Measurements from ENCODE around the gene EQTN.
A peak's percentile ranks its signal among the peaks of the same experiment; 100 is the strongest.

The EQTN gene

DNA sequence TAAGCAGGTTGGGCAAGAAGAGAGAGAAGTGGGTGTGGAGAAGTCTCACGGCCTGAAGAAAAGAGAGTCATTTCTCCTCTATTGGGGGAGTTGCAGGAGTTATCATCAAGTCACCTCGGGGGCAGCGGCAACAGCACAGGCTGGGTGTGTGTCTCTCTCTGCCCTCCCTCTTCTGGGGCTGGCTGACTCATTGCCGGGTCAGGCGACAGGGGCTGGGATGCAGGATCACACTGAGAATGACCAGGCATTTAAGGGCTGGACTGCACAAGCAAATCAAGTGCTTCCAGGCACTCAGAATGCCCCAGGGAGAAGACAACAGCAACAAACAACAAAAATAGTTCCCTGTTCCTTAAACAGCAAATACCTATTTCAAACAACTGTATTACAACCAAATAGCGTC, 6.3 kb upstream of the EQTN start:
- no peak overlapping the region for H3K14ac ChIP-seq (ENCODE audit: low read length)
- no peak overlapping the region for H2AFZ ChIP-seq (ENCODE audit: insufficient read depth, low read length, poor library complexity)
- peak overlapping the region; percentile 56 for H3K4me2 ChIP-seq (ENCODE audit: low read length)
- H2BK12ac ChIP-seq (ENCODE audit: low read length), result no peak overlapping the region
- H3K36me3 ChIP-seq (ENCODE audit: control insufficient read depth in 1 of 2, insufficient read depth in 2 of 2, low read length in 2 of 2), result no peaks in the 10 kb centered on the region
- no peak overlapping the region for H3K4ac ChIP-seq (ENCODE audit: low read depth, low read length)
- no CpG with 5 or more reads among the region's 6 CpGs for WGBS (ENCODE audit: extremely low coverage, insufficient coverage, insufficient read length)
- H3K23ac ChIP-seq (ENCODE audit: low read length), result no peak overlapping the region
- H4K91ac ChIP-seq (ENCODE audit: low read depth, low read length), result no peak overlapping the region
- H3K27ac ChIP-seq (ENCODE audit: low read depth, low read length), result peak overlapping the region; percentile 69
- DNase-seq, result peak; percentile 86 to 88
- no peak overlapping the region for H2AK5ac ChIP-seq (ENCODE audit: low read length)
- no peaks in the 10 kb centered on the region for H3K9me3 ChIP-seq (ENCODE audit: insufficient read depth, low read depth, low read length)
- no peak overlapping the region for H3K18ac ChIP-seq (ENCODE audit: low read length)
- H4K12ac ChIP-seq (ENCODE audit: low read depth, low read length), result no peak overlapping the region
- no peak overlapping the region for H4K8ac ChIP-seq (ENCODE audit: low read depth, low read length)
- H2BK120ac ChIP-seq (ENCODE audit: insufficient read depth, low read length, poor library complexity), result no peak overlapping the region
- no peak overlapping the region for H3K4me3 ChIP-seq (ENCODE audit: low read depth, low read length)
- H3K9ac ChIP-seq (ENCODE audit: low read length), result no peak overlapping the region
- H2BK5ac ChIP-seq (ENCODE audit: low read depth, low read length, poor library complexity), result peak overlapping the region; percentile 22
- H3K79me1 ChIP-seq (ENCODE audit: low read length), result peaks cover 2% of the 10 kb centered on the region
- H3K79me2 ChIP-seq (ENCODE audit: control insufficient read depth, insufficient read depth, low read length, poor library complexity), result no peaks in the 10 kb centered on the region
- no peaks in the 10 kb centered on the region for H3K27me3 ChIP-seq (ENCODE audit: insufficient read depth, low read length)
- peaks cover 2 to 4% of the 10 kb centered on the region in 2 experiments for H3K4me1 ChIP-seq (ENCODE audit: control insufficient read depth in 1 of 2, insufficient read depth in 2 of 2, low read length in 2 of 2)

DNA sequence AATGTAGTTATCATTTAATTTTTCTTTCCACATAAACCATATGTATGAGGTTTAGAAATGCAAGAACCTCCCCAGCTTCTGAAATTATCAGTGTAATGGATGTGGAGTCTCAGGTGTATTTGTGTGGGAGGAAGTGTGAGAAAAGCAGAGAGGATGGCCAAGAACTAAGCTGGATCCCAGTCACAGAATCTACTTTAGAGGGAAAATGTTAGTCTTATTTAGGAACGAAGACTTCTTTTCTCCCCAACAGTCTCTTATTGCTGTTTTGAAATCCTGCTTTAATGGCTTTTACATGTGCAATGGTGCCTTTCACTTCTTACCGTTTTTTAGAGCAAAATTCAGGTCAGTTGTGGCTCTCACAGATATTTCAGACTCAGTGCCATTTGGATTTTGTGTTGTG, 3.0 kb downstream of the EQTN start:
- no peaks in the 10 kb centered on the region for H3K79me2 ChIP-seq (ENCODE audit: control insufficient read depth, insufficient read depth, low read length, poor library complexity)
- H3K9me3 ChIP-seq (ENCODE audit: insufficient read depth, low read depth, low read length), result no peaks in the 10 kb centered on the region
- no peak overlapping the region for H3K4me3 ChIP-seq (ENCODE audit: low read depth, low read length)
- H3K23ac ChIP-seq (ENCODE audit: low read length), result no peak overlapping the region
- no peak overlapping the region for H2AFZ ChIP-seq (ENCODE audit: insufficient read depth, low read length, poor library complexity)
- H4K91ac ChIP-seq (ENCODE audit: low read depth, low read length), result no peak overlapping the region
- DNase-seq, result no peak
- no peak overlapping the region for H3K14ac ChIP-seq (ENCODE audit: low read length)
- no CpG with 5 or more reads among the region's 2 CpGs for WGBS (ENCODE audit: extremely low coverage, insufficient coverage, insufficient read length)
- no peak overlapping the region for H2BK12ac ChIP-seq (ENCODE audit: low read length)
- no peak overlapping the region for H3K18ac ChIP-seq (ENCODE audit: low read length)
- H2AK5ac ChIP-seq (ENCODE audit: low read length), result no peak overlapping the region
- peaks cover 0 to 4% of the 10 kb centered on the region in 2 experiments for H3K4me1 ChIP-seq (ENCODE audit: control insufficient read depth in 1 of 2, insufficient read depth in 2 of 2, low read length in 2 of 2)
- no peak overlapping the region for H3K9ac ChIP-seq (ENCODE audit: low read length)
- no peak overlapping the region for H4K8ac ChIP-seq (ENCODE audit: low read depth, low read length)
- H2BK5ac ChIP-seq (ENCODE audit: low read depth, low read length, poor library complexity), result no peak overlapping the region
- no peaks in the 10 kb centered on the region for H3K79me1 ChIP-seq (ENCODE audit: low read length)
- H3K27me3 ChIP-seq (ENCODE audit: insufficient read depth, low read length), result no peaks in the 10 kb centered on the region
- no peak overlapping the region for H3K4me2 ChIP-seq (ENCODE audit: low read length)
- no peak overlapping the region for H2BK120ac ChIP-seq (ENCODE audit: insufficient read depth, low read length, poor library complexity)
- no peaks in the 10 kb centered on the region for H3K36me3 ChIP-seq (ENCODE audit: control insufficient read depth in 1 of 2, insufficient read depth in 2 of 2, low read length in 2 of 2)
- no peak overlapping the region for H4K12ac ChIP-seq (ENCODE audit: low read depth, low read length)
- H3K4ac ChIP-seq (ENCODE audit: low read depth, low read length), result no peak overlapping the region
- H3K27ac ChIP-seq (ENCODE audit: low read depth, low read length), result no peak overlapping the region

GRCh38 chr9:27292659-27293405, 4.1 kb downstream of the EQTN start:
- Histone ChIP-seq H2BK5ac (ENCODE audit: low read depth, low read length, poor library complexity) (no peak overlapping the region), H3K27ac (ENCODE audit: low read depth, low read length) (no peak overlapping the region), H2BK120ac (ENCODE audit: insufficient read depth, low read length, poor library complexity) (no peak overlapping the region), H3K36me3 (ENCODE audit: control insufficient read depth in 1 of 2, insufficient read depth in 2 of 2, low read length in 2 of 2) (no peaks in the 10 kb centered on the region), H2BK12ac (ENCODE audit: low read length) (no peak overlapping the region), H3K27me3 (ENCODE audit: insufficient read depth, low read length) (no peaks in the 10 kb centered on the region), H3K9ac (ENCODE audit: low read length) (no peak overlapping the region), H3K79me1 (ENCODE audit: low read length) (no peaks in the 10 kb centered on the region), H3K4me3 (ENCODE audit: low read depth, low read length) (no peak overlapping the region), H2AK5ac (ENCODE audit: low read length) (no peak overlapping the region), H3K4ac (ENCODE audit: low read depth, low read length) (no peak overlapping the region), H3K14ac (ENCODE audit: low read length) (no peak overlapping the region), H4K12ac (ENCODE audit: low read depth, low read length) (no peak overlapping the region), H4K91ac (ENCODE audit: low read depth, low read length) (no peak overlapping the region), H2AFZ (ENCODE audit: insufficient read depth, low read length, poor library complexity) (no peak overlapping the region), H3K4me1 (ENCODE audit: control insufficient read depth in 1 of 2, insufficient read depth in 2 of 2, low read length in 2 of 2) (peaks cover 0 to 4% of the 10 kb centered on the region in 2 experiments), H3K79me2 (ENCODE audit: control insufficient read depth, insufficient read depth, low read length, poor library complexity) (no peaks in the 10 kb centered on the region), H3K18ac (ENCODE audit: low read length) (no peak overlapping the region), H4K8ac (ENCODE audit: low read depth, low read length) (no peak overlapping the region), H3K9me3 (ENCODE audit: insufficient read depth, low read depth, low read length) (no peaks in the 10 kb centered on the region), H3K23ac (ENCODE audit: low read length) (no peak overlapping the region), H3K4me2 (ENCODE audit: low read length) (no peak overlapping the region)
- WGBS (ENCODE audit: extremely low coverage, insufficient coverage, insufficient read length), result no CpG with 5 or more reads among the region's 7 CpGs
- no peak for DNase-seq

DNA sequence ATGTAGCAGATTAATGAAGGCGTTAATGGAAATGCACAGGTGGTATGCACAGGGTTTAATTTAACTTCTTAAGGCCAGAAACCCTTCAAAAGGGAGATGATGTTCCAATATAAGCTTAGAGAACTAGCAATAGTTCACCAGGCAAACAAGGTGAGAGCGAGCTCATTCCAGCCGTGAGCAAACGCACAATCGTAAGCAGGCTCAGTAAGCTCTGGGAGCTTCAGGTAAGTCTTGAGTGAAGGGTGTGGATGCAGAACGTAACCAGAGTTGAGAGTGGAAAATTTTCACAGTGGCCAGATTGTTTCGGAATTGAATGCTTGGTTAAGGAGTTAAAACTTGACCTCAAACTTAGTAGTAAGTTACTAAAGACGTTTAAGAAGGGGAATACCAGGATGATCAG, 5.7 kb downstream of the EQTN start:
- Histone ChIP-seq H2BK12ac (ENCODE audit: low read length) (no peak overlapping the region), H3K18ac (ENCODE audit: low read length) (no peak overlapping the region), H3K23ac (ENCODE audit: low read length) (no peak overlapping the region), H3K14ac (ENCODE audit: low read length) (no peak overlapping the region), H3K4ac (ENCODE audit: low read depth, low read length) (no peak overlapping the region), H3K27me3 (ENCODE audit: insufficient read depth, low read length) (no peaks in the 10 kb centered on the region), H3K27ac (ENCODE audit: low read depth, low read length) (no peak overlapping the region), H3K4me3 (ENCODE audit: low read depth, low read length) (no peak overlapping the region), H3K79me2 (ENCODE audit: control insufficient read depth, insufficient read depth, low read length, poor library complexity) (no peaks in the 10 kb centered on the region), H3K79me1 (ENCODE audit: low read length) (no peaks in the 10 kb centered on the region), H3K9ac (ENCODE audit: low read length) (no peak overlapping the region), H3K4me2 (ENCODE audit: low read length) (no peak overlapping the region), H3K4me1 (ENCODE audit: control insufficient read depth in 1 of 2, insufficient read depth in 2 of 2, low read length in 2 of 2) (no peaks in the 10 kb centered on the region), H3K9me3 (ENCODE audit: insufficient read depth, low read depth, low read length) (no peaks in the 10 kb centered on the region), H4K8ac (ENCODE audit: low read depth, low read length) (no peak overlapping the region), H2AK5ac (ENCODE audit: low read length) (no peak overlapping the region), H4K12ac (ENCODE audit: low read depth, low read length) (no peak overlapping the region), H2BK120ac (ENCODE audit: insufficient read depth, low read length, poor library complexity) (no peak overlapping the region), H2AFZ (ENCODE audit: insufficient read depth, low read length, poor library complexity) (no peak overlapping the region), H4K91ac (ENCODE audit: low read depth, low read length) (no peak overlapping the region), H2BK5ac (ENCODE audit: low read depth, low read length, poor library complexity) (no peak overlapping the region), H3K36me3 (ENCODE audit: control insufficient read depth in 1 of 2, insufficient read depth in 2 of 2, low read length in 2 of 2) (no peaks in the 10 kb centered on the region)
- DNase-seq, result no peak
- WGBS (ENCODE audit: extremely low coverage, insufficient coverage, insufficient read length), result no CpG with 5 or more reads among the region's 8 CpGs
